ENCODE measurements around the gene GCC2.
"Not testable (repeated sequence)": the region's sequence is repeated elsewhere in the genome, so short reads cannot be mapped to it uniquely, and the experiment has no call there.

The GCC2 gene

DNA sequence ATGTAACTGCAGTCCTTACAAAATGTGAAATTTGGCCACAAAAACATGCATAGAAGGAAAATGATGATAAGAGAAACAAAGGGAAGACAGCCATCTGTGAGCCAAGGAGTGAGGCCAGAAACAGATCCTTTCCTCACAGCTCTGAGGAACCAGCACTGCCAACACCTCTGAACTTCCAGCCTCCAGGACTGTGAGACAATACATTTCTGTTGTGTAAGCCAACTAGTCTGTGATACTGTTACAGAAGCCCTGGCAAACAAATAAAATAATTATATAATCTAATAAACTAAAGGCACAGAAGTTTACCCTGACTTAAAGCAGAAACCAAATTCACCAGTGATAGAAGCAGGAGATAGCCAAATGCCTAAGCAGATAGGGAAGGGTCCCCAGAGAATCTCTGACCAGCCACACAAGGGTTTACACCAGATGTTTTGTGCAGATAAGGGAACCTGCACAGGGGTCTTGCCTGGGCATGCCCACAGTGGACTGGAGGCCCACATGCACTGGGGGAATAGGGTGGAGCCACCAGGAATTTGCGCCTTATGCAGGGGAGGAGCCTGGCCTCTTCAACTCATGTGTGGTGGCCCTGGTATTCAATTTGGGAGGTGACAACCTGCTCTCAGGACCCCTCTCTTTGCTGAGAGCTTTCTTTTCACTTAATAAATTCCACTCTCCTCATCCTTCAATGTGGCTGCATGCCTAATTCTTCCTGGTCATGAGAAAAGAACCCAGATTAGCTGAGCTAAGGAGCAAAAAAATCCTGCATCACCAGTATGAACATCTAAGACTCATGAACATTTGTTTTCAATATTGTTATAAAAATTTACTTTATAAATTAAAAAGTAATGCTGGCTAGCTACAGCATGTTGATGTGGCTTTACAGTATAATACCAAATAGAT lies 3.8 kb upstream of the GCC2 start:
- DNase-seq (ENCODE audit: low read depth in 2 of 2, low spot score in 1 of 2) = no peak

DNA sequence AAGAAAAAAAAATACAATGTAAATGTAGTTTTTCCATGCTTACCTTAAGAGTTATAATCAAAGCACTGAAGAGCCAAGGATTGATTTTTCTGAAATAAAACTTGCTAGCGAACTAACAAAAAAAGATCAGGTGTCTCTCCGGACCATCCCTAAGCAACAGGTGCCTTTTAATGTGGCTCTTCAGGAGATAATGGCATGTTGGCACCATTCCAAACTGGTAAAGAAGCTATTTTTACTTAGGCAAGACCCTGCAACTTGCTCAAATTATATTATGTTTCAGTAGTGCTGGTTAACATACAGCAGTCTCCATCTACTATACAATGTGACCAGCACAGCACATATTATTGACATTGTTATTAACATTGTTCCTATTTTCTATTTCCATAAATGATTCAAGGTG lies 2.3 kb upstream of the GCC2 start:
- DNase-seq (ENCODE audit: low read depth in 2 of 2, low spot score in 1 of 2) = no peak

DNA sequence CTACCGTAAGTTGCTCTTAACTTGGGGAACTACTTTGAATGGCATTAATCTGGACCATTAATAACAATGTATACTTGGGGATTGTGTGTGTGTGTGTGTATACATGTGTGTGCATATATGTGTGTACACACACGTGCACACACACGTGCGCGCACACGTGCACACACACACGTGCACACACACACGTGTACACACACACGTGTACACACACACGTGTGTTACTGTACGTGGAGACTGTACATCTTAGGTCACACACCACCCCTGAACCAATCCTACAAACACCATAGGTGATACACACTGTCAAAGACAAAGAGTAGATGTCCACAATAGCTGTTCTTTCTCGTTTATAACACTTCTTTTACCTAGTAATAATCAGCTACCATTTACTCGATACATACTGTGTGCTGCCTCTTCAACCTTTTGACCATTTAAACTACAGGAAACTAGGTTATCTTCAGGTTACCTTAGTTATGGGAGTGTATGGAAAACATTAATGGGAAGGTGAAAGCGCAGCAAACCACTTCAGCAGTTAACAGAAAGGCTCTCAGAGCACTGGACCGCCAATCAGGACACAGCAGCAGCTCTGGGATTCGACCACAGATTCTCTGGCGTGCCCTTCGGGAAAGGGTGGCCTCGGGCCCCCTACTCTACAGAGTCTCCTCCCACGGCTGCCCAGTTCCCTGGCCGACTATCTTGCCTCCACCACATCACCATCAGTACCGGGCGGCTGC lies 894 bp upstream of the GCC2 start:
- no peak for DNase-seq (ENCODE audit: low read depth in 2 of 2, low spot score in 1 of 2)

DNA sequence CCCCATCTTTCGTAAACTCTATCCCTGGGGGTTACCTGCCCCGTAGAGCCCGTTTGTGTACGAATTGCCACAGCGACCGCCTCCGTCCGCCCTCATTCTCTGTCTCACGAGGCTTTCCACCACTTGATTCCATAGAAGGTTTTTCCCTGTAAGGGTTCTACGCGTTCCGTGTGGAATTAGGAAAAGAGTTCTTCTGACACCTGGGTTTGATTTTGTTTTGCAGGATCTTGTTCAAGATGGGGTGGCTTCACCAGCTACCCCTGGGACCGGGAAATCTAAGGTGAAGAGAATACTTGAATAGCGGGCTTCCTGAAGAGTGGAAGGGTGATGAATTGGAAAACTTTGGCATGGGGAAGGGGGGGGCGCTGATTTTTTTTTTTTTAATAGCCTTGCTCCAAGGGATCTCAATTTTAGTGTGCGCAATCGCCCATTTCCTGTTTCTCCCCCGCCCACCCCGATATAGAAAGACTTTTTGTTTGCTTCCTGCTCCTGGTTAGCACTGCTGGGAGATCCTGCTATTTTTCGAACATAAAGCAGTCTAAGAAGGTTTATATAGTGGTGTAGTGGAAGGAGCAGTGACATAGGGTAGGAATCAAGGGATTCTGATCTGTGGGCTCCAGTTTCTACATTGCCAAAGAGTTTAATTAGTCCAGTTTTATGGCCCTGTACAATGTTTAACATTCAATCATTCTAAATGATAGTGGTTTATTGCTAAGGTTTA lies 564 bp downstream of the GCC2 start:
- DNase-seq (ENCODE audit: low read depth in 2 of 2, low spot score in 1 of 2) = no peak

DNA sequence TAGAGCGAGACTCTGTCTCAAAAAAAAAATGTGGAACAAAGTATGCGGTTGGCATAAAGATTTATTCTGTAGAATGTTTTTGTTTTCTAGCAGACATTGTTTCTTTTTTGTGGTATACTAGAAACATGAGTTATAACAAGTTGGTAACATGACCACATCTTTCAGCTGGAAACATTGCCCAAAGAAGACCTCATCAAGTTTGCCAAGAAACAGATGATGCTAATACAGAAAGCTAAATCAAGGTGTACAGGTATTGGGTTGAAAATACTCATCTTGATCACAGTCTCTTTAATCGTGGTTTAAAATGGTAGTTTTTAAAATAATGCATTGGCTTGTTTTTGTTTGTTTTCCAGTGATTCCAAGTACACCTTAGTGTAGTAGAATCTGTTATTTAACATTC lies 1.9 kb downstream of the GCC2 start:
- DNase-seq (ENCODE audit: low read depth in 2 of 2, low spot score in 1 of 2) = no peak

GRCh38 chr2:108451976-108452375 lies 3.0 kb downstream of the GCC2 start:
- DNase-seq (ENCODE audit: low read depth in 2 of 2, low spot score in 1 of 2) = no peak

DNA sequence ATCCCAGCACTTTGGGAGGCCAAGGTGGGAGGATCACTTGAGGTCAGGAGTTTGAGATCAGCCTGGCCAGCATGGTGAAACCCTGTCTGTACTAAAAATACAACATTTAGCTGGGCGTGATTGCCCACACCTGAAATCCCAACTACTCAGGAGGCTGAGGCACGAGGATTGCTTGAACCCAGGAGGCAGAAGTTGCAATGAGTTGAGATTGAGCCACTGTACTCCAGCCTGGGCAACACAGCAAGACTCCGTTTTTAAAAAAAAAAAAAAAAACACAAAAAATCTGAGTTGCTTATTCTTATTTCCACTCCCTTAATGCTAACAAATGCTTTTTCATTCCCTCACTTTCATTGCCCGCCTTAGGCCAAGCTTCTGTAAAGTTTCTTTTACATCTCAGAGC lies 4.5 kb downstream of the GCC2 start:
- not testable (repeated sequence) for DNase-seq (ENCODE audit: low read depth in 2 of 2, low spot score in 1 of 2)

GRCh38 chr2:108454440-108454839 lies 5.4 kb downstream of the GCC2 start:
- DNase-seq (ENCODE audit: low read depth in 2 of 2, low spot score in 1 of 2) = no peak

DNA sequence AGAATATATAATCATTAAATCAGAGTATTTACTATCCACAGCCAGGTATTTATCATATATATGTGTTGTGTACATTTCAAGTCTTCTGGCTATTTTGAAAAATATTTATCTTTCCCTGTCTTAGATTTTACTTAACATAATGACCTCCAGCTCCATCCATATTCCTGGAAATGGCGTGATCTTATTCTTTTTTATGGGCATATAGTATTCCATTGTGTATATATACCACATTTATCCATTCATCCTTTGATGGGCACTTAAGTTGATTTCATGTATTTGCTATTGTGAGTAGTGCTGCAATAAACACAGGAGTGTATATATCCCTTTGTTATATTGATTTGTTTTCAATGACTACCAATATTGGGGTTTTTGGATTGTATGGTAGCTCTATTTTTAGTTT lies 6.6 kb downstream of the GCC2 start:
- no peak for DNase-seq (ENCODE audit: low read depth in 2 of 2, low spot score in 1 of 2)

GRCh38 chr2:108458082-108458481 lies 9.1 kb downstream of the GCC2 start:
- DNase-seq (ENCODE audit: low read depth in 2 of 2, low spot score in 1 of 2) = no peak

GRCh38 chr2:108459441-108459840 lies 10.4 kb downstream of the GCC2 start:
- DNase-seq (ENCODE audit: low read depth in 2 of 2, low spot score in 1 of 2) = no peak

- no peak for DNase-seq (ENCODE audit: low read depth in 2 of 2, low spot score in 1 of 2)
Observed at GRCh38 chr2:108460345-108461037, 11.5 kb downstream of the GCC2 start.

DNA sequence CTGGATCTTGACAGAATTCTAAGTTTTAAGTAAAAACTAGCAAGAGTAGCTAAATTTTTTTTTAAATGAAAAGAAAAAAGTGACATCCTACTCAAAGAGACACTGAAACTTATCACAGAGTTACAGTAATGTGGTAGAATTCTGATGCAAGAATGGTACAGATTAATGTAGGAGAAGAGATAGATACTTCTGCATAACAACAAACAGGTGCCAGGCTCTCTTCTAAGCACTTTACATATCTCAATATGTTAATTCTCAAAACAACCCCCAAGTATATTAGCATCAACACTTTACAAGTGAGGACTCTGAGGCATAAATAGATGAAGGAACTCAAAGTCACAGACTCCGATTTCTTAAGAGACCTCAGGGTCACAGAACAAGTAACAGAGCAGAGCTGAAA lies 28.1 kb downstream of the GCC2 start:
- no peak for DNase-seq (ENCODE audit: low read depth in 2 of 2, low spot score in 1 of 2)

DNA sequence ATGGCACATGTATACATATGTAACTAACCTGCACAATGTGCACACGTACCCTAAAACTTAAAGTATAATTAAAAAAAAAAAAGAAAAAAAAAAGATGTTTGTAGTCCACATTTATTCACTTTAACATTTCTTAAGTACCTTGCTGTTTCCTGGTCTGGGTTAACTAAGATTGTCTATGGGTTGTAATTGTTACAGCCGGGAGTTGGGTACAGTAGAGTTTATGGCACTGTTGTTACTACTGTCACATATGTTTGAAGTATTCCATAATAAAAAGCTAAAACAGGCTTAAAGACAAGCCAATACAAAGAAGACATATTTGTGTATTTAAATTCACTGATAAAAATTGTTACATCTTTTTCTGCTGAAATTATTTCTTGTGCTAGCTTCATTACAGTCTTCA lies 36.2 kb downstream of the GCC2 start:
- DNase-seq (ENCODE audit: low read depth in 2 of 2, low spot score in 1 of 2) = no peak

GRCh38 chr2:108490506-108491122 lies 41.6 kb downstream of the GCC2 start:
- DNase-seq (ENCODE audit: low read depth in 2 of 2, low spot score in 1 of 2) = no peak

DNA sequence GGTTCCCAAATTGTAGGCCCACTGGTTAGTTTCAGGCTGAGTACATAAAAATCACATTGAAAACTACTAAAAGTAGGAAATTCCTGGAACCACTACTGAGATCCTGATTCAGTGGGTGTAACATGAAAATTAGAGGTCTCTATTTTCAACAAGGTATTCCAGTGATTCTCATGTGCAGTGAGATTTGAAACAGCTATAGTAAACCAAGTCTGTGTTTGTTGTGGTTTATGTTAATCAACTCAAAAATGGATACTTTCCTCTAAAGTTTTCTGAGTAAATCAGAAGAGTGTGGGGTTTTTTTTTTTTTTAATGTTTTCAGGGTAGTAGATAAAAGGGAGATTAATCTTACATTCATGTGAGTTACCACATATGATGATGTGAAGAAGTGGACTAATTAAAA lies 42.8 kb downstream of the GCC2 start:
- DNase-seq (ENCODE audit: low read depth in 2 of 2, low spot score in 1 of 2) = no peak

- DNase-seq (ENCODE audit: low read depth in 2 of 2, low spot score in 1 of 2) = no peak
Observed at GRCh38 chr2:108492364-108492763, 43.4 kb downstream of the GCC2 start.

DNA sequence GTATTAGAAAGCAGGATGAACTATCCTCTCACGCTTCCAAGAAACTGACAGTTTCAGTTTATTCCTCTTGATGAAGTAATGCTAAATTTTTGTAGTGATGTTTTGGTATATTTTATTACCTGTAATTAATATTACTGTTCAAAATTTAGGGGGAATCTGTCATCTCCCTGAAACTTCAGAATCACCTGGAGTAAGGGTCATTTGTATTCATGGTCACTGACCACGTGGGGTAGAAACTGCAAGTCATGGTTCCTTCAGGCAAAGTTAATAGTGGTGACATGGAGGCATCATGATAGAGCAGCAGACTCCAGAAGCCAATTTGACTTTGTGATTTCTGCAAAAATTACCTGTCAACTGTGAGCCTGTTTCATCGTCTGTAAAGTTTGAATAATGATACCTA lies 47.2 kb downstream of the GCC2 start:
- DNase-seq (ENCODE audit: low read depth in 2 of 2, low spot score in 1 of 2) = not testable (repeated sequence)

DNA sequence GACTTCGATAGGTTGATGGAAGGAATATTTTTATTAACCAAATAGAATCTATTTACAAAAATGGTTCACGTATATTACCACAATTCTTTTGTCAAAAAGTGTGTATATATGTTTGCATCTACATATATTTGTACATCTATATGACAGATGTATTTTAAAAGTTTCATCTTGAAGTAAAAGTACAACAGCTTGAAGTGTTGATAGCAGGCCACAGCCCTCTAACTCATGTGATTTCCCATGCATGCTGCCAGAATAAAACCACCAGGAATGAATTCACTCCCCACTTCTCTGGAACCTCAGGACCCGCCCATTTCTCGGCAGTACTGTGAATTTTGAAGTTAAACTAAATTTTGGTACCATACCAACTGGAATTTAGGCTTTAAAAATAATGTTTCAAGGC lies 58.6 kb downstream of the GCC2 start:
- DNase-seq (ENCODE audit: low read depth in 2 of 2, low spot score in 1 of 2) = not testable (repeated sequence)

DNA sequence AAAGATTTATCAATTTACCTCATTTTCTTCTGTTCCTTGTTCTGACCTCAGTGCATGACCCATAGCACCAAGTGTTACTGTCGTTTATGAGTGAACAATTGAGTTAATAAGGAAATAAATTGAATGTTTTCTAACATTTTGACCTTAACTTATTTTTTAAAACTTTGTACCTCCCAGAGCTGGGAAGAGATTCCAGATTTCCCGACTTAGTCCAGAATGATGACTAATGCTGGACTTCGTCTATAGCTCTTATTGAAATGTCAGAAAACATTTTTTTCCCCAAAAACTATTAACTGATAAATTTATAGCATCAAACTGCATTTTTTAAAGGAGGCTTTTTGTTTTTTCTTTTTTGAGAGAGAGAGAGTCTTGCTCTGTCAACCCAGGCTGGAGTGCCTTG lies 63.4 kb downstream of the GCC2 start:
- DNase-seq (ENCODE audit: low read depth in 2 of 2, low spot score in 1 of 2) = not testable (repeated sequence)

- DNase-seq (ENCODE audit: low read depth in 2 of 2, low spot score in 1 of 2) = not testable (repeated sequence)
Observed at GRCh38 chr2:108514478-108514877, 65.5 kb downstream of the GCC2 start.

All from stimulated activated CD8-positive, alpha-beta memory T cell treated with anti-CD3 and anti-CD28 coated beads, Interleukin-4, amount 100 ng/mL, for 4 hours (primary cell).